Activated CD4-positive, alpha-beta T cell treated with anti-CD3 and anti-CD28 coated beads for 36 hours (primary cell): Measurements from ENCODE around the gene CTNNA2. TPM values are rescaled to one million over a fixed set of nuclear protein-coding genes. Genes with fewer than 3 reads are reported as not detected.

Experiments
- ATAC-seq: fragments of 200-7000 bp; cut with Tn5 transposase; one replicate; pipeline ENCODE4 v1.10.0; 2021; ENCODE audit warnings: mild to moderate bottlenecking, moderate library complexity
- CTCF ChIA-PET: fragments of 350-600 bp; sonication (Branson Sonifier 250); formaldehyde crosslinking; loops from one replicate; lab custom pipeline; 2021; ENCODE audit warnings: antibody characterized with exemption; lab: Charles Lee
- POLR2A ChIA-PET: fragments of 350-600 bp; sonication (Branson Sonifier 250); formaldehyde crosslinking; loops from one replicate; lab custom pipeline; 2021; ENCODE audit warnings: antibody characterized with exemption, inconsistent platforms; lab: Charles Lee
- DNase-seq: peaks from one replicate; pipeline ENCODE4 v3.0.0-alpha.2; 2020
- H3K27ac Mint-ChIP-seq: one replicate; pipeline ENCODE4 v1.8.0; 2021; ENCODE audit warnings: mixed read lengths
- H3K27me3 Mint-ChIP-seq: one replicate; pipeline ENCODE4 v1.8.0; 2021; ENCODE audit warnings: mixed read lengths
- H3K36me3 Mint-ChIP-seq: one replicate; pipeline ENCODE4 v1.8.0; 2021; ENCODE audit warnings: low read depth, mixed read lengths
- H3K4me1 Mint-ChIP-seq: one replicate; pipeline ENCODE4 v1.8.0; 2021; ENCODE audit warnings: mixed read lengths
- H3K4me3 Mint-ChIP-seq: one replicate; pipeline ENCODE4 v1.8.0; 2021; ENCODE audit warnings: mild to moderate bottlenecking, moderate library complexity, mixed read lengths
- H3K9me3 Mint-ChIP-seq: one replicate; pipeline ENCODE4 v1.8.0; 2021; ENCODE audit warnings: low read depth, mixed read lengths
- intact Hi-C, 2 experiments: fragments of 100-400 bp; cut with DNase I in 1 of 2; cut with micrococcal nuclease in 1 of 2; formaldehyde crosslinking; loops; one replicate each; pipeline versions ENCODE4 v1.14.2 to v1.15.1; 2022 to 2024; cut with DNase I, micrococcal nuclease
- total RNA-seq, 2 experiments: library from RNA; stranded (reverse); gene quantifications; one replicate each; pipeline ENCODE4 v1.2.3, GENCODE V29; 2021

The CTNNA2 gene
- total RNA-seq, 2 experiments from 2014 or later = not detected

- POLR2A ChIA-PET = no interaction called here
- CTCF ChIA-PET = no interaction called here
- no peaks in the 10 kb centered on the region for H3K4me1 Mint-ChIP-seq
- H3K4me3 Mint-ChIP-seq = no peak overlapping the region
- H3K27me3 Mint-ChIP-seq = no peaks in the 10 kb centered on the region
- ATAC-seq (no peak), DNase-seq (no peak)
- intact Hi-C loops = no loop called here
- H3K36me3 Mint-ChIP-seq = no peaks in the 10 kb centered on the region
- H3K27ac Mint-ChIP-seq = no peak overlapping the region
- H3K9me3 Mint-ChIP-seq = peaks cover 6% of the 10 kb centered on the region
These were observed 983.9 kb downstream of the CTNNA2 start for GRCh38 chr2:80496775-80497174.

GRCh38 chr2:80499095-80499494, 986.2 kb downstream of the CTNNA2 start:
- no peaks in the 10 kb centered on the region for H3K36me3 Mint-ChIP-seq
- peaks cover 9% of the 10 kb centered on the region for H3K9me3 Mint-ChIP-seq
- no peaks in the 10 kb centered on the region for H3K27me3 Mint-ChIP-seq
- no peak overlapping the region for H3K27ac Mint-ChIP-seq
- H3K4me3 Mint-ChIP-seq = no peak overlapping the region
- intact Hi-C loops = no loop called here
- CTCF ChIA-PET = no interaction called here
- no peaks in the 10 kb centered on the region for H3K4me1 Mint-ChIP-seq
- POLR2A ChIA-PET = no interaction called here
- ATAC-seq = no peak
- peak; percentile 4 for DNase-seq

- ChIA-PET CTCF (no interaction called here), POLR2A (no interaction called here)
- no peak overlapping the region for H3K27ac Mint-ChIP-seq
- DNase-seq (no peak), ATAC-seq (no peak)
- H3K4me3 Mint-ChIP-seq = no peak overlapping the region
- intact Hi-C loops = no loop called here
- peaks cover 9% of the 10 kb centered on the region for H3K9me3 Mint-ChIP-seq
- no peaks in the 10 kb centered on the region for H3K36me3 Mint-ChIP-seq
- no peaks in the 10 kb centered on the region for H3K27me3 Mint-ChIP-seq
- H3K4me1 Mint-ChIP-seq = no peaks in the 10 kb centered on the region
These were observed 989.2 kb downstream of the CTNNA2 start for GRCh38 chr2:80501874-80502624.

- Mint-ChIP-seq H3K36me3 (no peaks in the 10 kb centered on the region), H3K9me3 (peaks cover 9% of the 10 kb centered on the region), H3K4me1 (no peaks in the 10 kb centered on the region), H3K27ac (no peak overlapping the region), H3K4me3 (no peak overlapping the region), H3K27me3 (no peaks in the 10 kb centered on the region)
- intact Hi-C loops = no loop called here
- ChIA-PET CTCF (interaction anchor here (0.6 kb wide), 1 partner anchor 291 kb away, joined by 3 read pairs; no protein-coding TSS in a partner anchor), POLR2A (no interaction called here)
- no peak for DNase-seq
- ATAC-seq = no peak
These were observed 993.7 kb downstream of the CTNNA2 start for GRCh38 chr2:80506563-80506962.

GRCh38 chr2:80510716-80511115, 997.9 kb downstream of the CTNNA2 start:
- H3K27me3 Mint-ChIP-seq = no peaks in the 10 kb centered on the region
- no peaks in the 10 kb centered on the region for H3K36me3 Mint-ChIP-seq
- no peak overlapping the region for H3K27ac Mint-ChIP-seq
- no peak overlapping the region for H3K4me3 Mint-ChIP-seq
- peaks cover 5% of the 10 kb centered on the region for H3K9me3 Mint-ChIP-seq
- ChIA-PET CTCF (no interaction called here), POLR2A (no interaction called here)
- ATAC-seq (no peak), DNase-seq (no peak)
- intact Hi-C loops = no loop called here
- H3K4me1 Mint-ChIP-seq = no peaks in the 10 kb centered on the region

GRCh38 chr2:80515964-80516363, 1003.1 kb downstream of the CTNNA2 start:
- Mint-ChIP-seq H3K4me3 (no peak overlapping the region), H3K27me3 (no peaks in the 10 kb centered on the region), H3K9me3 (peaks cover 8% of the 10 kb centered on the region), H3K36me3 (no peaks in the 10 kb centered on the region), H3K27ac (no peak overlapping the region), H3K4me1 (no peaks in the 10 kb centered on the region)
- ChIA-PET POLR2A (interaction anchor here (0.6 kb wide), 1 partner anchor 374 kb away, joined by 5 read pairs; no protein-coding TSS in a partner anchor), CTCF (no interaction called here)
- intact Hi-C loops = no loop called here
- DNase-seq = no peak
- ATAC-seq = no peak

GRCh38 chr2:80517316-80517715, 1004.5 kb downstream of the CTNNA2 start:
- Mint-ChIP-seq H3K27ac (no peak overlapping the region), H3K9me3 (peaks cover 3% of the 10 kb centered on the region), H3K36me3 (no peaks in the 10 kb centered on the region), H3K4me3 (no peak overlapping the region), H3K27me3 (no peaks in the 10 kb centered on the region), H3K4me1 (no peaks in the 10 kb centered on the region)
- POLR2A ChIA-PET = no interaction called here
- CTCF ChIA-PET = no interaction called here
- DNase-seq (no peak), ATAC-seq (no peak)
- intact Hi-C loops = no loop called here

GRCh38 chr2:80519121-80519643, 1006.3 kb downstream of the CTNNA2 start:
- Mint-ChIP-seq H3K36me3 (no peaks in the 10 kb centered on the region), H3K4me1 (no peaks in the 10 kb centered on the region), H3K27ac (no peak overlapping the region), H3K27me3 (no peaks in the 10 kb centered on the region), H3K9me3 (peaks cover 3% of the 10 kb centered on the region), H3K4me3 (no peak overlapping the region)
- ChIA-PET CTCF (no interaction called here), POLR2A (no interaction called here)
- DNase-seq (no peak), ATAC-seq (no peak)
- intact Hi-C loops = no loop called here

GRCh38 chr2:80519699-80520291, 1006.9 kb downstream of the CTNNA2 start:
- peaks cover 3% of the 10 kb centered on the region for H3K9me3 Mint-ChIP-seq
- no peaks in the 10 kb centered on the region for H3K36me3 Mint-ChIP-seq
- DNase-seq (no peak), ATAC-seq (no peak)
- ChIA-PET POLR2A (no interaction called here), CTCF (no interaction called here)
- no peaks in the 10 kb centered on the region for H3K27me3 Mint-ChIP-seq
- H3K27ac Mint-ChIP-seq = no peak overlapping the region
- intact Hi-C loops = no loop called here
- no peak overlapping the region for H3K4me3 Mint-ChIP-seq
- H3K4me1 Mint-ChIP-seq = no peaks in the 10 kb centered on the region

GRCh38 chr2:80525152-80525551, 1012.3 kb downstream of the CTNNA2 start:
- DNase-seq = no peak
- H3K36me3 Mint-ChIP-seq = no peaks in the 10 kb centered on the region
- no peak overlapping the region for H3K4me3 Mint-ChIP-seq
- ChIA-PET POLR2A (no interaction called here), CTCF (interaction anchor here (0.7 kb wide), 1 partner anchor 25 kb away, joined by 3 read pairs; no protein-coding TSS in a partner anchor)
- no peak for ATAC-seq
- no peak overlapping the region for H3K27ac Mint-ChIP-seq
- no peaks in the 10 kb centered on the region for H3K4me1 Mint-ChIP-seq
- H3K27me3 Mint-ChIP-seq = no peaks in the 10 kb centered on the region
- H3K9me3 Mint-ChIP-seq = peaks cover 2% of the 10 kb centered on the region
- intact Hi-C loops = no loop called here

GRCh38 chr2:80527119-80527518, 1014.3 kb downstream of the CTNNA2 start:
- Mint-ChIP-seq H3K4me1 (no peaks in the 10 kb centered on the region), H3K27me3 (no peaks in the 10 kb centered on the region), H3K9me3 (peaks cover 10% of the 10 kb centered on the region), H3K27ac (no peak overlapping the region), H3K36me3 (no peaks in the 10 kb centered on the region), H3K4me3 (no peak overlapping the region)
- no peak for ATAC-seq
- POLR2A ChIA-PET = no interaction called here
- CTCF ChIA-PET = no interaction called here
- no peak for DNase-seq
- intact Hi-C loops = no loop called here
